ENCODE data around the gene SLC22A13.
"Not testable (repeated sequence)": the region's sequence is repeated elsewhere in the genome, so short reads cannot be mapped to it uniquely, and the experiment has no call there.

The SLC22A13 gene

DNA sequence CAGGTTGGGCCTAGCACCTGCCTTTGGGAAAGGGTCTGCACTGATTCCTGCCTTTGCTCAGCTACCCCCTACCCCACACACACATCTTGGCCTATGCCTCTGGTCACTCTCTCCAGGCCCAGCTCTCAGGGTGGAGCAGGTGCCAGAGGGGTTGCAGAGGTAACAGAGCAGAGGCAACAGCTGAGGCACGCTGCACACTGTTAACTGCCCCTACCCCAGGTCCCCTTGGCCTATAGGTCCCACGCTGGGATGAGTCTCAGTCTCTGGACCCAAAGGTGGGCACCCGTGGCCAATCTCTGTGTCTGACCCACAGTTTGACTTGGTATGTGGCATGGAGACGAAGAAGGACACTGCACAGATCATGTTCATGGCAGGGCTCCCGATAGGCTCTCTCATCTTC, 41.3 kb downstream of the SLC22A13 start:
- DNase-seq, result no peak

DNA sequence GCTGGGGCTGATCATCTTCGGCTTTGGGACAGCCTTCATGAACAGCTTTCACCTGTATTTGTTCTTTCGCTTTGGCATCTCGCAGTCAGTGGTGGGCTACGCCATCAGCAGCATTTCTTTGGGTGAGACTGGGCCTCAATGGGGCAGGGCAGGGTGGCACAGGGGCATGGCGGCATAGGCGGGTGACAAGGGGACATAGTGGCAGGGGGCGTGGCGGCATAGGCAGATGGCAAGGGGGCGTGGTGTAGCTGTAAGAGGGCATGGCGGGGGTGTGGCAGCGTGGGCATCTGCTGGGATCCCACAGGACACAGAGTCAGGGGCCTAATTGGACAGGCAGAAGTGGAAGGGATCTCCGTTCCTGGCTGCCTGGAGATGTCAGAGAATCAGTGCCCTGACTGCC, 42.0 kb downstream of the SLC22A13 start:
- DNase-seq, result no peak

DNA sequence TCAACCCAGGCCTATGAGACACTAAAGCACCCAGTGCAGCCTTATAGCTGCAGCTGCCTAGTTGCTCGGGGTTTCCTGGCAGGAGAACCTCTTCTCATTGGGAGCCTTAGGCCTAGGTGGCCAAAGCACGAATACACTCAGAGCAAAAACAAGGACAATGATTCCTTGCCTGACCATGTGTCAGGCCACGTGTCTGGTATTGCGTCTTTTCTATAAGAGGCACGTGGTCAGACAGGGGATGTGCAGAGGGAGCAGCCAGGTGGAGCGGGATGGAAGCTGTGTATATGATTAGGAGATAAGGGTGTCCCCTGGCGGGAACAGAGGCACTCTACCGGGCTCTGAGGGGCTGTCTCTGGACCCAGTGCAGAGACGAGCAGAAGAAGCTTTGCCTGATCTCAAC, 42.8 kb downstream of the SLC22A13 start:
- no peak for DNase-seq

DNA sequence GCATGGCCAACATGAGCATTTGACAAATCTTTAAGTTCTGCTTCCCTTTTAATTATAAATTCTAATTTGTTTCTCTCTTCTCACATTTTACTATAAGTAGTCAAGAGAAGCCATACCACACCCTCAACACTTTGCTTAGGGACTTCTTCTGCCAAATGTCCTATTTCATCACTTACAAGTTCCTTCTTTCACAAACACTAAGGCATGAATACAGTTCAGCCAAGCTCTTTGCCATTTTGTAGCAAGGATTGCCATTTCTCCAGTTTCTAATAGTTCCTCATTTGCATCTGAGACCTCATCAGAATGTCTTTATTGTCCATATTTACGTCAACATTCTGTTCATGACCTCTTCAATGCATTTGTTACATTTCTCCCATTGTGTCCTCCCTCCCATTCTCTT, 45.9 kb downstream of the SLC22A13 start:
- DNase-seq, result no peak

DNA sequence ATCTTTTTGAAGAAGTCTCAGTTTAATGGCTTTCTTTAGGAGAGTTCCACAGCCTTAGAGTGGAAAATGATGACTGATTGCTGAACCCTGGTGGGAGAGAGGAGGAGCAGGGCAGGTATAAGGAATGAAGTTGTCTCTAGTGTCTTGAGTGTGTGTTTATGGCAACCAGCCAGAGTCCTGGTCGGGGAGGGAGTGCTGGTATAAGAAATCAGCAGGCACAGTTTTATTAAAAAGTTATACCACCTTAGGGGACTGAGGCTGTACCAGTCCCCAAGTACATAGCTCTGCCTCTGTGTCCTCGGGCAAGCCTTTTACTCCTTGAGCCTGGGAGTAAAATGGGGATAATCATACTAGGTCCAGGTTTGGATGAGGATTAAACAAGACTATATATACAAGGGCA, 46.3 kb downstream of the SLC22A13 start:
- DNase-seq, result no peak

DNA sequence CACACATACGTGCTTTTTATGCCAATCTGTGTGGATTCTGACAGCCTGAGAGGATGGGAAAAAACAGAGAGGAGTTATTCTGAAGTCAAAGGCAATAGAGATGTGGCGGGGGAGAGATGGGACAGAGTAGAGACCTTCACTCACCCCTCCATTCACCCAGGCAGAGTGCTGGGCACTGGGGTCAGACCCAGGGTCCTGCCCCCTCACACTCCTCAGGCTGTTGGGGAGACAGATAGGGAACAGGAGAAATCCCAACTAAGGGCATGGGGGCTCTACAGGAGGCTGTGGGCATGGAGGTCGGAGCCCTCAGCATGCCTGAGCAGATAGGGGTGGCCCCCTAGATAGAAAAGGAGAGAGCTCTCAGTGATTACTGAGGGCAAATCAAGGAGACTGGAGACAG, 46.7 kb downstream of the SLC22A13 start:
- DNase-seq, result no peak

DNA sequence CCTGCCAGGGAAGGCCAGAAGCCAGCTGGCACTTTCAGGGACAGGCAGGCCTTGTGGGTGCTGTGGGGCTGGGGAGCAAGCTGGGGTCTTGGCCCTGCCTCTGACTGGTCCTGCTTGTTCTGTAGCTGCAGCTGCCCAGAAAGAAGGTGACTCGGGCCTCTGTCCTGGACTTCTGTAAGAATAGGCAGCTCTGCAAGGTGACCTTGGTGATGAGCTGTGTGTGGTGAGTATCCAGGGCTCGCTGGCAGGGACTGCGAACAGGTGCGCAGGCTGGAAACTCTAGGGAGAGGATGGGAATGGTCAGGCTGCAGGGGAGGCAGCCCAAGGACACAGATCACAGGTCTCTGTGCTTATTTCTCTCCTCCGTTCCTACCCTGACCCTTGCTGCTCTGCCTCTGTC, 47.7 kb downstream of the SLC22A13 start:
- no peak for DNase-seq

DNA sequence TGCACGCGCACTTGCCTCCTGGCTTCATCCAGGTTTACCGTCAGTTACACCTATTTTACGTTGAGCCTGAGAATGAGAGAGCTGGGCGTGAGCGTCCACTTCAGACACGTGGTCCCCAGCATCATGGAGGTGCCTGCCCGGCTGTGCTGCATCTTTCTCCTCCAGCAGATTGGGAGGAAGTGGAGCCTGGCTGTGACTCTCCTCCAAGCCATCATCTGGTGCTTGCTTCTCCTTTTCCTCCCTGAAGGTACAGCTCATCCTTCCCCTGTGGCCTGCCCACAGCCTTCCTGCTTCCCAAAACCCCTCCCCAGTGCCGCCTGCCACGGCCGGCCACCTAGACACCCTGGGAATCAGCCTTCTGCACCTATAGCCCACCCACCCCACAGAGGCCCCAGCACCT, 48.1 kb downstream of the SLC22A13 start:
- DNase-seq, result no peak

DNA sequence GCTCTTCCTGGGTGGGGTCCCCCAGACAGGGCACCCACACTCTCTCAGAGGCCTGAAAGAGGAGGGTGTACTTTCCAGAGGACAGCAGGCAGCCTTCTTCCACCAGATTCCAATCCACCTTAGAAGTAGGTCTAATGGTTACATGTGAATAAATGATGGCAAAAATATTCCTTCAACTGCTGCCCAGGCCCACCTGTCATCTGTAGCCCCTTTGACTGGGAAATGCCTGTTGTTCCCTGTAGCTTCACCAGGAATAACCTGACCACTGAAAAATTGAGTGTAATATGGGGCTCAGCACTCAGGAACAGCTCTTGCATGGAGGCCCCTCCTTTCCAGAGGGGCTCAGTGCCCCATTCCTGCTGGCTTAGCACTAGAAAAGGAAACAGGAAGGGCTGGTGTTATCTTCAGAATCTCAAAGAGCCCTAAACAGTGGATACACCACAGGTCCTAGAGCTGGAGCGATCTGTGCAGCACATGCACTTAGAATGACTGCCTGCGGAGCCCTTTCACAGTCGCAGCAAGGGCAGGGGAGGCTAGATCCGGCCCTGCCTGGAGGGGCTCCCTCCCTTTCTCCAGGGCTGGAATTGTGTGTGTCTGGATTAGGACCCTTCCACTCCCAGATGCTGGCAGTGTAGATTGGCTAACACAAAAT, 48.6 kb downstream of the SLC22A13 start:
- DNase-seq, result no peak

DNA sequence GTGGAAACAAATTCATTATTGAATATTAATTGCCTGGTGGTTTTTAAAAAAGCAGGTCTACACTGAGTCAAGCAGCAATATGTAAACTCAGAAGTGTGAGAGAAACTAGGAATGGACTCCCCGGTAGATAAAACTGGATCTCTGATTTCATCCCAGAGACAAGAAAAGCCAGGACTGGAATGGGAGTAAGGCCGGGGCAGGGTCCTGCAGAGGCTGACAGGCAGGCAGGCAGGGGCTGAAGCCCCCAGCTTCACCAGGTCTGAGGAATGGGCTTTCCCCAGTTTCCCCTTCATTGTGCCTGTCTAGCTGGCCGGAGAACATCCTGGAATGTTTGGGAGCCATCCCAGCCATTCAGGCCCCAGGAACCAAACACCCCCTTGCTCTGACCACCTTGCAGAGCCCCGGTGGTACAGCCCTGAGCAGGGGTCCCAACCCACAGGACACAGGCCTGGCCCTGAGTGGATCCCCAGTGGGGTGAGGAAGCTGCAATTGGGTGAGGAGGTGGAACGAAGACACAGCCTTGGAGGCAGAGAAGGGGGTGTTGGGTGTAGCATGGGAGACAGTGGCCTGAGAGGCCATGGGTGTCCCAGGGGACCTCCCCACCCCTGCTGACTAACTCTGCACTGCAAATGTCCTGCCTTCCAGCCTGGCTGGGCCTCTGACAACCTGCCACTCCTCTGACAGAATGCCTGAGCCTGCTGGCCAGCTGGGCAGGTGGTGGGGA, 49.3 kb downstream of the SLC22A13 start:
- DNase-seq, result no peak

DNA sequence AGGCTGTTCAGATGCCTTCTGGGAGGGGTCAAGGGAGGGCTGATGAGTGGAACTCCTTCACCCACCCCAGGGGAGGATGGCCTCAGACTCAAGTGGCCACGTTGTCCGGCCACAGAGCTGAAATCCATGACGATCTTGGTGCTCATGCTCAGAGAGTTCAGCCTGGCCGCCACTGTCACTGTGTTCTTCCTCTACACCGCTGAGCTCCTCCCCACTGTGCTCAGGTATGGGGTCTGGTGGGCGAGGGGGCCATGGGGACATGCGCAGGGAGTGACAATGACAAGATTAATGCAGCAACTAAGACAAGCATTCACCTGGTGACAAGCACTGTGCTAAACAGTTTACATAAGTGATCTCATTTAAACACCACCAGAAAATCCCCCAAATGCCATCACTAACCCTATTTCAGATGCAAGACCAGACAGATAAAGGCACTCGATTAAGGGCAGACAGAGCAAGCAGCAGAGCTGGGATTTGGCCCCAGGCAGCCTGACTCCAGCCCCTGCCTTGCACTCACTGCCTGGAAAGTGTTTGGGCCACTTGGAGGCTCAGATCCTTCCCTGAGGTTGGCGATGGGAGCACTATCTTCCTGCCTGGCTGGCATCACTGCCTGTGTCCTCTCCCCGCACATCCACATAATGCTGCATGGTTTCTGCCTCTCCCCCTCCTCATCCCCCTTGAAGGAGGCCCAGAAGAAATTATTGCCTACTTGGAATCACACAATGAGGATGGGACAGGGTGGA, 50.0 kb downstream of the SLC22A13 start:
- DNase-seq, result no peak

DNA sequence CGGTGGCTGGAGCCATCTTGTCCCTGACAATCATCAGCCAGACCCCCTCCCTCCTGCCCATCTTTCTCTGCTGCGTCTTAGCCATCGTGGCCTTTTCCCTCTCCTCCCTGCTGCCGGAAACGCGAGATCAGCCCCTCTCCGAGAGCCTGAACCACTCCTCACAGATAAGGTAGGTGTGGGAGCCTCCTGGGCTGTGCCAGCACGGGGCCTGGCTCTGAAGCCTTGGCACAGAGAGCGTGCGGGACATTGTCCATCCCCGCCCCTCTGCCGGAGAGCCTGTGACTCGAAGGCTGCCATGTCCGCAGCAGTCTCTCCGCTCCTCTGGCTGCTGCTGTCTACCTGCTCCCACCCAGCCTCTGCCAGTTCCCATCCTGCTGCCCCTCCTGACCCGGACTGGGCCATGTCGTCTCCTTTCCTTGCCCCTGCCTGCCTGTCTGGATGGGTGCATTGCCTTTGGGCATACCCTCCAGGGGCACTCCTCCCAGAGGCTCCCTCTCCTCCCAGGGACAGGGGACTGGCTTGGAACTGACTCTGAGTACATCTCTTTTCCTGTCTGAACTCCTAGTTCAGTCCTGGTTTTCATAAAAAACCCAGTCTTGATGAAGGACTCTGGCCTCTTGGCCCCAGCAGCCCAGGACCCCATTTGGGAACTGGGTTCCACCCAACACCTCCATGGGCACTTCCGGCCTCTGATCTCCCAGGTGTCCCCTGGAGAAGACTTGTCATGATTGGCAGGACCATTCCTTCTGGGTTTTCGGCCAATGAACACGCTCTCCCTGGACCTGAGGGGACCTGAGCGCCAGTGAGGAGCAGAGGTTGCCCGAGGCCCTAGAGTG, 51.0 kb downstream of the SLC22A13 start:
- DNase-seq, result no peak

DNA sequence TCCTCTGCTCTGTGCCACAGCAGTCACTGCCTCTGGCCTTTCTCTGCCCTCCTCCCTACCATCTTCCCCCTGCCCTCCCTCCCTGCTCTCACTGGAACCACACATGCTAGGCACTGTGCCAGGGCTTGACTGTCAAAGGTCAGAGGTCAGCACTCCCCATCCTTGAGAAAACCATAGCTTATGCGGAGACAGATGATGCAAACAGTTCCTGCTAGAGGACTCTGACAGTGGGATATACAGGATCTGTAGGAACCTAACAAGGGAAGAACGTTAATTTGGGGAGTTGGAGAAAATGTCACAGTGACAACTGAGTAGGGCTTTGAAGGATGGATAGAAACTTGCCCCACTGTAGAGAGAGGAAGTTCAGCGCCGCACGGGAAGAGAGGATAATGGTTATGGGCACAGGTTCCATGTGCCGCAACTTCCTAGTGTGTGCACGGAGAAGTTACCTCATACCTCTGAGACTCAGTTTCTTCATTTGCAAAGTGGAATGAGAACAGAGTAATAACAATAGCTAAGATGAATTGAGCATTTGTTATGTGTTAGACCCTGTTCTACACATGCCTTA, 51.7 kb downstream of the SLC22A13 start:
- no peak for DNase-seq

DNA sequence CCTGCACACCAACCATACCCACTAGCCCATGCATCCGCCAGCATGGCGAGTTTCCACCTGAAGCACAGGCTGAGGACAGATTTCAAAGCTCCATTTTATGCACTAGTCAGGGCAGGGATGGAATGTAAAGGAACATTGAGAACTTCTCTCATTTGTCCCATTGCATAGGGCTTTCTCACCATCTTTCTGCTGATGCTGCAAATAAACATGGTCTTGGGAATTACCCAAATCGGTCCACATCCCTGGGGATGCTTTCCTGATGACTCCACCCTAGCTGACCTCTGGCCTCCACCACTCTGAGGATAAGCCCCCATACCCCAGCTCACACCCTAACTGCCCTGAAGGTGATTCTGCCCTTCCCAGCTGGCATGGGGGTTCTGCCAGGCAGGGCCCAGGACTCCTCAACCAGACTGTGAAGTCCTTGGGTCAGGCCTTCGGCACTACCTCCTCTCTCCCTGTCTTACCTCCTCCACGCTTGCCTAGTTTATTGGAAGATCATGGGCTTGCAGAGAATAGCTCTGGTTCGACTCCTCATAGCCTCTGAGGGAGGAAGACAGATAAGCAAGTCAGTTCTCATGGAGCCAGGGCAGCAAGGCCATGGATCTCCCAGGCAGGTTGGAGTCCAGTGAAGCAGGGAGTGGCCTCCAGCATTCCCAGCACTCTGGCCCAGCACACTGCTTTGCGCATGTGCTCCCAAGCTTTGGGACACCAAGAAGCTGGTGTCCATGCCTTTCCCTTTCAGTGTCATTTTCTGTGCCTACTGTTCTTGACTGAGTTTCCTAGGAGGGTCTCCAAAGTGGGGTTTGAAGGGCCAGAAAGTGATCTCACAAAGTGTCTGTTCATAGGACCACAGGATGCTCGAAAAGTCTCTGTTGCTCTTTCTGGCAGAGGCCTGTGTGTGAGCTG, 53.4 kb downstream of the SLC22A13 start:
- no peak for DNase-seq

DNA sequence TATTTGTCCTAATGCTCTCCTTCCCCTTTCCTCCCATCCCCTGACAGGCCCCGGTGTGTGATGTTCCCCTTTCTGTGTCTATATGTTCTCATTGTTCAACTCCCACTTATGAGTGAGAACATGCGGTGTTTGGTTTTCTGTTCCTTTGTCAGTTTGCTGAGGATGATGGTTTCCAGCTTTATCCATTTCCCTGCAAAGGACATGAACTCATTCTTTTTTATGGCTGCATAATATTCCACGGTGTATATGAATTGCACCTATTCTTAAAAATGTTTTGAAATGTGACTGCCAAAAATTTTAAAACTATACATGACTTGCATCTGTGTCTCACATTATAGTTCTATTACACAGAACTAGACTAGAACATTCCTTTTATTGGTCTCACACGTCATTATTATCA, 55.0 kb downstream of the SLC22A13 start:
- DNase-seq, result not testable (repeated sequence)

DNA sequence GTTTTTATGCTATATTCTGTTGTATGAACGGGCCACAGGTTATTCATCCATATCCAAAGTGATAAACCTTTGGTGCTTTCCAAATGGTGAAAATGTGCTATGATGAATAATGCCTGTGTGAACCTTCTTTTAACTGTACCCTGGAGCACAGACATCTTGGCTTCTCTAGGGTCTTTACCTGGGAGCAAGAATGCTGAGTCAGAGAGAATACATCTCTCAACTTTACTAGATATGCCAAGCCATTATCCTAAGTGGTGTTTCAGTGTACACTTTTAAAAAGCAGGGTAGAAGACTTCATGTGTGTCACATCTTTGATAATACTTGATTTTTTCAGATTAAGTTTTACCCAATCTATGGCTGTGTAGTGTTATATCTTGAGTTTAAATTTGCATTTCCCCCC, 57.4 kb downstream of the SLC22A13 start:
- DNase-seq, result no peak

DNA sequence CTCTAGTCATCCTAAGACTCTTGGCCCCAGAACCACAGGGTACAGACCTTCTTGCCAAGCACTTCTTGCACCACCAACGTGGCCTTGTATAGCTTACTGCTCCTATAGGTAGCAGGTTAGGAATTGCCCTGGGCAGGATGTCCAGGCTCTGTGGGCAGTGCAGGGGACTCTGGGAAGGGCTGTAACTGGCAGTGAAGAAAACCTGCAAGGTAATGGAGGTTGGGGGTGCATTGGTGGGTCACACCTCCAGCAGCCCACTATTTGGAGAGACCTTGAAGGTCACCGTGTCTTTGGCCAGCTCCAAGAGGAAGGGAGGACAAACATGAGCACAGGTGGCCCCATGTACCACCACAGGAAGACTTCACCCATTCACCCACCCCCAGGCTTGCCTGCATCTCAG, 59.6 kb downstream of the SLC22A13 start:
- no peak for DNase-seq

DNA sequence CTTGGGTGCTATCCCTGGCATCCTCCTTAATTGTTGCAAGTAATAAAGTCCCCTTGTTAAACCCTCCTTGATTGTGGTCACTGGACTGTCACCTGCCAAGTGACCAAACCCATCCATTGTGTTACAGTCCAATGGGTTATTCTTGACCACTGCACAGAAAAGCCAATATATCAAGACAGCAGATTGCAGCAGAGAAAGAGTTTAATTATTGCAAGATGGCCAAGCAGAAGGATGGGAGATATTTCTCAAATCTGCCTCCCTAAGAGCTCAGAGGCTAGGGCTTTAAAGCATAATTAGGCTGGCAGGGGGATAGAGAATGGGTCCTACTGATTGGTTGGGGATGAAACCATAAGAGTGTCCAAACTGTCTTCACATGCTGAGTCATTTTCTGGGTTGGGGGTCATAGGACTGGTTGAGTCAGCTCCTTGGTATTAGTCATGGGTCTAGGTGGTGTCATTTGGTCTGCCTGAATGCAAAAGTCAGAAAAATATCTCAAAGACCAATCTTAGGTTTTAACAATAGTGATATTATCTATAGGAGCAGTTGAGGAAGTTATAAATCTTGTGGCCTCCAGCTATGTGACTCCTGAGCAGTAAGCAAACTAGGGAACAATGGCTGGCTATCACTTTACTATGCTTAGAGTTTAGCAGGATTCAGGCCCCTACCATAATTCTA, 61.9 kb downstream of the SLC22A13 start:
- DNase-seq, result no peak
